SW 1271 (cell line): ENCODE data around the gene NUP37.
"Not testable (repeated sequence)": the region's sequence is repeated elsewhere in the genome, so short reads cannot be mapped to it uniquely, and the experiment has no call there.

ENCODE experiments used
- DNase-seq, 2 experiments: peaks; one replicate each; lab custom pipeline; 2025; lab: John Stamatoyannopoulos, UW

NUP37 gene

DNA sequence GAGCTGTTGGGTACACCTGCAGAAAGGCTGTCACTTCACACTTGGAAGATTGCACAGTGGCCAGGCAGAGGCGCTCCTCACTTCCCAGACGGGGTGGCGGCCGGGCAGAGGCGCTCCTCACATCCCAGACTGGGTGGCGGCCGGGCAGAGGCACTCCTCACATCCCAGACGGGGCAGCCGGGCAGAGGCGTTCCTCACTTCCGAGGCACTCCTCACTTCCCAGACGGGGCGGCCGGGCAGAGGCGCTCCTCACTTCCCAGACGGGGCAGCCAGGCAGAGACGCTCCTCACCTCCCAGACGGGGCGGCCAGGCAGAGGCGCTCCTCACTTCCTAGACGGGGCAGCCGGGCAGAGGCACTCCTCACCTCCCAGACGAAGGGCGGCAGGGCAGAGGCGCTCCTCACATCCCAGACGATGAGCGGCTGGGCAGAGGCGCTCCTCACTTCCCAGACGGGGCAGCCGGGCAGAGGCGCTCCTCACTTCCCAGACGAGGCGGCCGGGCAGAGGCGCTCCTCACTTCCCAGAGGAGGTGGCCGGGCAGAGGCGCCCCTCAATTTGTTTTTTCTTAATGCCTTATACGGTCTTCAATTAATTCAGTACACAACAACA is 30.6 kb downstream of the NUP37 start:
- DNase-seq = not testable (repeated sequence)

DNA sequence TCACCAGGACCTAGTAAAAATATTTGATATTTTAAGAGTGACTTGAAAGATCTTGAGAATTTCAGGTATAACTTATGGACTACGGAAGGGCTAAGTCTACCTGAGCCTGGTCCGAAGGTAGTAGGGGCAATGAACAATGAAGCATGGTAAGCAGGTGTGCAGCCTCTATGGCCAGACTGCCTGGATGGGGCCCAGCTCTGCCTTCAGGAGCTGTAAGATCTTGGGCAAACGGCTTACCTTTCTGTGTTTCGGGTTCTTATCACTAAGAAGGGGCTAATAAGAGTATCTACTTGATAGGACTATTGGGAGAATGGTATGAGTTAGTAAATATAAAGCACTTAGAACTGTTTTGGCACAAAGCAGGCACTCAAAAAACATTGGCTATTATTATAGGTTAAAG is 39.1 kb downstream of the NUP37 start:
- no peak for DNase-seq

DNA sequence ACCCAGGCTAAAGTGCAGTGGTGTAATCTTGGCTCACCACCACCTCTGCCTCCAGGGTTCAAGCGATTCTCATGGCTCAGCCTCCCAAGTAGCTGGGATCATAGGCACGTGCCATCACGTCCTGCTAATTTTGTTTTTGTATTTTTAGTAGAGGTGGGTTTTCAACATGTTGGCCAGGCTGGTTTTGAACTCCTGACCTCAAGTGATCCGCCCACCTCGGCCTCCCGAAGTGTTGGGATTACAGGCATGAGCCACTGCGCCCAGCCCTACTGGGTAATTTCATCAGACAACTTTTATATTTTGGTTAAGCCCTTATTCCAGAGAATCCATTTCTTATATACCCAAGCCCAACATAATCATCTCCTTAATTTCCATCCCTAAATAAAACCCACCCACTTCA is 47.8 kb downstream of the NUP37 start:
- not testable (repeated sequence) for DNase-seq

GRCh38 chr12:102069707-102070106 is 50.2 kb downstream of the NUP37 start:
- no peak for DNase-seq

GRCh38 chr12:102067574-102068258 is 52.2 kb downstream of the NUP37 start:
- DNase-seq = no peak

DNA sequence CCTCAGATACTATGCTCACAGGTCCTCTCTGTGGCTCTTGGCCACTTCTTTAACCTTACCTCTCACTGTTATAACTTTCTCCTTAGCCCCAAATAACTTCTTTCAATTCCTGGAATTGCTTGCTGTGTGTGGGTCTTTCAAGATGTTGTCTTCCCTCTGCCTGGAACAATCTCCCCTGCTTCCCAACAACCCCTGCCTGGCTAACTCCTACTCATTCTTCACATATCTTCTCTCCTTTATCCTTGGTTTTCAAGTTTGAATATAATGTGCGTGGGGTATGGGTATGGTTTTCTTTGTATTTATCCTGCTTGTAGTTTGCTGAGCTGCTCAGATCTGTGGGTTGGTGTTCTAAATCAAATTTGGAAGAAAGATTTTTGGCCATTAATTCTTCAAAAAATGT is 55.4 kb downstream of the NUP37 start:
- no peak for DNase-seq

DNA sequence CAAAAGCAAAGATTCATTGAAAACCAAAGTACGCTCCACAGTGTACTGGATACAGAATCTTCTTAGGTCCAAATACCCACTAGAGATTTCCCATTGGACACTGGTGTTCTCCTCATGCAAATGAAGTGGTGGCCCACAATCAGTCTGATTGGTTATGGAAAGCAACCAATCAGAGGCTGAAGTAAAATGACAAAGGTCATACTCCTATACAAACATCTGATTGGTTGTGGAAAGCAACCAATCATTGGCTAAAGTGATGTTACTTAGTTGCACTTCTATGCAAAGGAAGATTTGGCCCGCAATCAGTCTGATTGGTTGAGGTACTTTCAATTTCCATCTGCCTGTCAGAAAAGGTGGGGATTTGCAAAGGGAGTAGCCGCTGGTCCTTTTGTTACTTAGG is 56.8 kb downstream of the NUP37 start:
- DNase-seq = peak in 1 of 2 experiments; percentile 9

DNA sequence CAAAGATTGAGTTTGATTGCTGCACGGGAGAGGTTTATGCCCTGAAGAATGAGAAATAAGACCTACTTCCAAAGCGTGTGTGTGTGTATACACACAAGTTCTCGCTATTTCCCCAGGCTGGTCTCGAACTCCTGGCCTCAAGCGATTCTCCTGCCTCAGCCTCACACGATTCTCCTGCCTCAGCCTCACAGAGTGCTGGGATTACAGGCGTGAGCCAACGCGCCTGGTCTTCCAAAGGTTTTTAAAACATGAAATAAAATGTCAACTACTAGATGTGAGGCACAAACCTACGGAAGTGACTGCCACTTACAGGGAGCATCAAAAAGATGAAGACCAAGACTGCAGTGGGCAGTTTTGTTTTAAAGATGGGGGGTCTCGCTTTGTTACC is 57.5 kb downstream of the NUP37 start:
- no peak for DNase-seq

GRCh38 chr12:102061560-102062418 is 58.1 kb downstream of the NUP37 start, which contains the start of gene WASHC3:
WASHC3 (minus strand) TSS chr12:102061991; CDS start chr12:102061962, 29 bp downstream.
- peak; percentile 80 to 91 for DNase-seq

- DNase-seq = no peak
These were observed 58.8 kb downstream of the NUP37 start for GRCh38 chr12:102061096-102061559.

- no peak for DNase-seq
These were observed 60.6 kb downstream of the NUP37 start for GRCh38 chr12:102059343-102059742.

DNA sequence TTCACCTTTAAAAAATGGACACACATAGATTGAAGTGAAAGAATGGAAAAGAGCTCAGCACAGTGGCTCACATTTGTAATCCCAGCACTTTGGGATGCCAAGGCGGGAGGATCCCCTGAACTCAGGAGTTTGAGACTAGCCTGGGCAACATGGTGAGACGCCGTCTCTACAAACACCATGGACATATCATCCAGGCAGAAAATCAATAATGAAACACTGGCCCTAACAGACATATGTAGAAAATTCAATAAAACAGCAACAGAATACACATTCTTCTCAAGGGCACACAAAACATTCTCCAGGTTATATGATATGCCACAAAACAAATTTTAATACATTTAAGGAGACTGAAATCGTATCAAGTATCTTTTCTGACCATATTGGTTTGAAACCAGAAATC is 65.6 kb downstream of the NUP37 start:
- no peak for DNase-seq

GRCh38 chr12:102053062-102053349 is 66.9 kb downstream of the NUP37 start:
- DNase-seq = no peak

- no peak for DNase-seq
These were observed 67.5 kb downstream of the NUP37 start for GRCh38 chr12:102052192-102053061.

- no peak for DNase-seq
These were observed 68.4 kb downstream of the NUP37 start for GRCh38 chr12:102051431-102051965.

DNA sequence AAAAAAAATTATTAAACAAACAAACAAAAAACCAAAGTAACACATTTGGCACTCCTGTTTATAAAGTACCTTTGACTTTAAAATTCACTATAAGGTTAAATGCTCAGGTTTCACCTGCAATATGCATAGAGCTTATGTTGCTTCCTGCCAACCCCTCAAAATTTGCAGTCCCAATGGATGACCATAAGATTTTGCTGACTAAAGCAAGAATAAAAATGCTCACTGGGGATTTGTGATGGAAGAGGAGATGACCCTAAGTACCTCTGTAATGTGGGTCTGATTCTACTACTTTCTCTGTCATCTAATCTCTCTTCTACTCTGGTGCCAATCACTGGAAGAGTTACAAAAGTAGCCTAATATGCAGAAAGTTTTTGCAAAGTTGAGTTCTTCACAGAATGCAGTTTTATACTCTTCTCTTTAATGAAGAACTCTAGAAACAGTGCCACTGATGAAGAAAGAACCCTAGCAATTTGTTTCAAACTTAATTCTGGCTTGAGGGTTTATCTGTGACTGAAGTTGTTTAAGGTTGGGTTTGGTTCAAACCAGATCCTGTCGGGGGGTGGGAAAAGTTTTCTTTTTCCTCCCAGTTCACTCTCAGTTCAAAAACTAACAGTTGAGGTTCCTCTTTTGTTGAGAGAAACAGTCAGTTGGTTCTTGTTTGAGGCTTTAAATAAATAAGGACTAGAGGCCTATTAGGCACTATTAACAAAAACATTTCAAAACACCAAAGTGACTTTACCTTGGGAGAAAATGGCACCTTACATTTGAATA is 69.1 kb downstream of the NUP37 start:
- no peak for DNase-seq

- no peak for DNase-seq
These were observed 76.0 kb downstream of the NUP37 start for GRCh38 chr12:102043928-102044327.

DNA sequence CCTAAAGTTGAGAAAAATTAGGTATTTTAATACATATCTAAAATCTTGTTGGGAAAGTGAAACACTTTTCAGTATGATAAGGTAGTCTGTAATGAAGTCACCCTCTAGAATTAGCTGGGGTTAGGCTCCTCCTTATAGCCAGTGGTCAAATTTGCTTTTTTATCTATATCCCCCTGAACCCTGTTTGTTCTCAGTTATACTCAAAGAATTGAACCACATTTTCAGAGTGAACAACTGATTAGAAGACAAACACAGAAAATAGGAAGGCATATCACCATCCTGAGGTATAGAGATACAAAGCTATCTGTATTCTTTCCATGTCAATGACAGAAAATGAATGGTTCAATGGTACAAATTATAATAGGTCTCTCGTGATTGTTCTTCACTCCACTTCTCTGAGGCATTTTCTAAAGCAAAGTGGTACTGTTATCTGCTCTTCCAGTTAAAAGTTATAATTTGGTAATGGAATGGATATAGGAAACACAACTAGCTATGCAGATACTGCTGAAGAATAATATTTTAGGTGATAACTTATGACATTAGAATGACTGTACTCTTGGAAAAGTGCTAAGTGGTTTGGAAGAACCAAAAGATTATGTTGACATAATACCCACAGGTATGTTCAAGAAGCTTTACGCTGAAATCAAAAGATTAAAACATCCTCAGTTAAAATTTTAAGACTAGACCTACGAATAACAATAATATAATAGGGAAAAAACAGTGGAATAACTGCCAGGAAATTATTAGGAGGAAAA is 85.7 kb downstream of the NUP37 start:
- no peak for DNase-seq

DNA sequence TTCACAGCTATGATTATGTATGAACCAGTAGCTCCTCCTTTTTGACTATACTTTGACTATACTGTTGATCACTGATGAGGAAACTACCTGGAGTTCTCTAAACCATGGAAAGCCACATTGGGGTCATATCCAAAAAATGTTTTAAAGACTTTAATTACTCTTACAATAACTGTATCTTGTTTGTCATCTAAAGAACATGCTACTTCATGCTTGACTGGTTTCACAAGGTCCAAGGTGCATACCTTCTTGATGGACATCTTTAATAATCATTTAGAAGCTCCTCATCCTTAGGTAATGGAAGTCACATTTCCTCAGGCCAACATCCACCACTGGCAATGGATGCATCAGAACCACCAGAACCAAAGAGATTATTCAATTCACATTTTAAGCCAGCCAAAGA is 88.1 kb downstream of the NUP37 start:
- no peak for DNase-seq

DNA sequence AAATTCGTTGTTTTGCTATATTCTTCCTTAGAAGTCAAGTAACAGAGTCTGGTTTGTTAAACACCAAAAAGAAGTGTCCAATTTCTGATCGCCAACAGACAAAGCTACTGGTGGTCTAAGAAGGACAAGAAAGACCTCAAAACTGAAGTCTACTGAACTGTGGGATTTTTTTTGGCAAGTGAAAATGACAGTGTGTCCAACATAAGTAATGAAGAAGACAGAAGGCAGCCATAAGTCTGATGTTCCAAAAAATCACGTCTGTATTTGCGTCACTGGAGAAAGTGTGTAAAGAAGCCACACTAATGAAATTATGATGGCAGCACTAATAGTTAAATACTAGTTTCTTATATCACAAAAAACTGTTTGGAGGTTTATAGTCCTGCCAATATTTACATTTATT is 90.8 kb downstream of the NUP37 start:
- no peak for DNase-seq
